GM19328 (cell line): Measurements from ENCODE around the gene KCNIP3.
"Not testable (repeated sequence)": the region's sequence is repeated elsewhere in the genome, so short reads cannot be mapped to it uniquely, and the experiment has no call there.

ENCODE experiments used
- ATAC-seq: cut with Tn5 transposase; IDR thresholded peaks from one replicate; pipeline ENCODE4 v1.9.1; 2021; ENCODE audit warnings: mild to moderate bottlenecking, moderate library complexity; ENCODE audit not compliant: unreplicated experiment

KCNIP3 gene

GRCh38 chr2:95296880-95297487 lies at the start of gene KCNIP3:
KCNIP3 (plus strand) TSS chr2:95297347; CDS start chr2:95297439, 92 bp downstream.
- ATAC-seq, result no peak

GRCh38 chr2:95258271-95258670 lies 38.9 kb upstream of the KCNIP3 start:
- ATAC-seq, result no peak

DNA sequence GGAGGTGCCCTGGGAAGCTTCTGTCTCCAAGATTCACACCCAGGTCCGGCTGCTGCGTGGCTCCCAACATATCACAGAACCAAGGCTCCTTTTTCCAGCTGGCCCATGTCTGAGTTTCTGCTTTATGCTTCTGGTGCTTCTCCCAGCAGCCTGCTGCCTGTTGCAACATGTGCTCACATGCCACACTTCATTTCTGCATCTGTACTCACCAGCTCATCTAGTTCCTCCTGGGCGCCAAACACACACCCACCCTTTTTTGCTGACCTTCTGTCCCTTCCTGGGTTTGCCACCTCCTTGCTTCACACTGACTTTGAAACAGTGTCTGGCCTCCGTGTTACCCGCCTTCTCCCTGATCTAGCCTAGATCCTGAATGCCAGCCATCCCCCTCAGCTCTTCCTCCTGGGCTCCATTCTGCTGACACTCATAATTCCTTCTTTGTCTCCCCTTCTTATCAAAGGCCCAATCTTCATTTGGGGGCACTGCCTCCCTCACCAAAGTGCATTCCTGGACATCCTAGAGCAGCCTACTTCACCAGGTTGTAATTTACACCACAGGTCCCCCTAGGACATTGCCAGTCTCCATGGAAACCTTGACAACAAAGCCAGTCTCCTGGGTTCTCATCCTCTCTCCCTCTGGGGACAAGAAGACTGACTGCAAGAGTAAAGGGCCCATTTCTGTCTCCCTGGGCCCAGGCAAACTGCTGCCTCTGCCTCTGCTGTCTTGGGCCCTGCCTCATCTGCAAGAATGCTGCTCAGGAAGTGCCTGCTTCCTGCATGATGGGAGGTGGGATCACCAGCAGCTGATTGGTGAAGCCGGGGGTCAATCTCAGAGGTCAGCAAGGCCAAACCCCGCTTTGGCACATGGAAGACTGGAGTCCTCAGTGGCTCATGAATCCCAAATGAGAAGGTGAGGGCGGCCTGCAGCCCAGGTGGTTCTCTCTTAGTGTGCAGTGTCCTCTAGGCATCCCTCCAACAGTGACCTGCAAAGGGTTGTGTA lies 36.8 kb upstream of the KCNIP3 start:
- ATAC-seq, result no peak

DNA sequence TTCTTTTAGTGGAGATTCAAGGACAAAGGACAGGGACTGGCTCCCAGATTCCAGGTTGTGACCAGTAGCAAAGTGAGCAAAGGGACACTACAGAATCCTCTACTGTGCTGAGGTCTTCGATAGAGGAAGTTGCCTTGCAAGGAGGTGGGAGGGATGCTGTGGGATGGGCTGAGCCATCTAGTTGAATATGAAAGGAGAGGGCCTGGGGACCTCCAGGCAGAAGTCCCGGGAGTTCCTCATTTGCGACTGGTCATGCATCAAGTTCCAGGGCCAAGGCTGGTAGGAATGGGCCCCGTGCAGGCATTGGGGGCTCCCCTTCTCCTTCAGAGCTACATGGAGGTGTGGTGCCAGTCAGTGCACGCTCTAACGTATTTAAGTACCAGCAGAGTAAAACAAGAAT lies 35.5 kb upstream of the KCNIP3 start:
- ATAC-seq, result no peak

DNA sequence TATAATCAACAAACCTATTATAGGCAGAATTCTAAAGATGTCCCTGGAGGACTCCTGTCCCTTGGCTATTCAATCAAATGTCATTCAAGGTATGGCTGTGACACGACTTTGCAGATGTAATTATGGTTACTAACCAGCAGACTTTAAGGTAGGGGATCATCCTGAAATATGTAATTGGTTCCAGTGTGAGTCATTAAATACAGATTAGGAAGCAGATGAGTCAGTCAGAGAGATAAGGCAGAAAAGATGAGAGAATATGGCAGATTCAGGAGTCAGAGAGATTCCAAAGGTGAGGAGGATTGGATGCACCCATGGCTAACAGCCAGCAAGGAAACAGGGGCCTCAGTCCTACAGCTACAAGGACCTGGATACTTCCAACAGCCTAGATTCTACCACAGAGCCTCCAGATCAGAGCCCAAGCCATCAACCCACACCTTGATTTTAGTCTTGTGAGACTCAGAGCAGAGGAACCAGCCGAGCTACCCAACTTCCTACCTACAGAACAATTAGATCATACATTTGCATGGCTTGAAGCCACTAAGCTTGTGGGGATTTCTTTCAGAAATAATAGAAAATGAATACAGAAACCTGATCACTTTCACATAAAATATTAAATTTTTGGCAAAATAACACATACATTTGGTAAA lies 34.1 kb upstream of the KCNIP3 start:
- no peak for ATAC-seq

DNA sequence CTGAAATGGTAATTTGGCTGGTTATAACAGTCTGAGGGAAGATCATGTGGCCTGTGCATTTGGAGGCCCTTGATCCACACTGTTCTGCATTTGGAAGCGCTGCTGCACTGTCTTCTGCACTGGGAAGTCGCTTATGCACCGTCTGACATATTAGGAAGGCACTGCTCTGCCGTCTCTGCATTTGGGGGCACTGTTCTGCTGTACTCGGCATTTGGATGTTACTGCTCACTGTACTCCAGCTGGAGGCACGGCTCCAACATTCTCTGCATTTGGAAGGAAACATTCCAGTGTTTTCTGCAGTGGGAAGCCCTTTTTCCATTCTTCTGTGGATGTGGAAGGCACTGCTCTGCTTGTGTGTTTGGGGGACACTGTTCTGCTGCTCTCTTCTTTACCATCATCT lies 32.5 kb upstream of the KCNIP3 start:
- ATAC-seq, result no peak

DNA sequence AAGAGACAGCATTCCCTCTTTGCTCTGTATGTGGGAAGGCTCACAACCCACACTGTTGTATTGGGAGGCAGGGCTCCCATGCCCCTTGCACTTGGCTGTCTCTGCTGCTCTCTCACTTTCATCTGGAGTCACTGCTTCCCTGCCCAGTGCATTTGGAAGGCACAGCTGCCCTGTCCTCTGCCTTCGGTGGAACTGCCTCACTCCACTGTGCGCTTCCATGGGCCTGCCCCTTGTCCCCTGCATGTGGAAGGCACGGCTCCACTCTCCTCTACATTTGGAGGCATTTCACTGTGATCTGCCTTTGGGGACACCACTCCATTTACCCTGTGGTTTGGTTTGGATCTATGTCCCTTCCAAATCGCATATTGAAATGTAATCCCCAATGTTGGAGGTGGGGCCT lies 32.0 kb upstream of the KCNIP3 start:
- ATAC-seq, result no peak

DNA sequence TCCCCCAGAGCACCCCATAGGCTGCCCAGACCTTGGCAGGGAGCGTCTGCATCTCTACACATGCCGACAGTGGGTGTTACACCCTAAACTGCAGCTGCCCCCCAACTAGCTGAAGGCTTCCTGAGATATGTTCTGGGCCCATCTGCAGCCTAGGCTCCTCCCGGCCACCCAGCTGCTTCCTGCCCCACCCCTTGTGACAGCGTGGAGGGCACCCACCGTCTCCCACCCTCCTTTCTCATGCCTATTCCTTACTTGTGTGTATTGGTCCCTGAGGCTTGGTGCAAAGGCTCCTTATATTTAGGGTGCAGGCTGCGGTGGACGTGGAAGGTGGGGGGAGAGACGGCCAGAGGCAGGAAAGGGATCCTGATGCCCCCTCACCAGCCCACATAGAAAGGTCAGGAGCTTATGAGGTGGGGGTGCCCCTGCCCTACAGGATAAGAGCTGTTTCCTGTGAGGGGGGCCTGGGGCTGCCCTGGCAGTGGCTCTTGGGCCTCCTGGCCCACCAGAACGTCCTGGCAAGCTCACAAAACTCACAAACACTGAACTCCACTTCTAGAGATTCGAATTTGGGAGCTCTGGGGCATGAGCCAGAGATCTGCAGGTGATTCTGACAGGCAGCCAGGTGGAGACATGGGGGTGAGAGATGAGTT lies 30.2 kb upstream of the KCNIP3 start:
- ATAC-seq, result no peak

- no peak for ATAC-seq
These were observed 29.5 kb upstream of the KCNIP3 start for GRCh38 chr2:95267458-95268210.

DNA sequence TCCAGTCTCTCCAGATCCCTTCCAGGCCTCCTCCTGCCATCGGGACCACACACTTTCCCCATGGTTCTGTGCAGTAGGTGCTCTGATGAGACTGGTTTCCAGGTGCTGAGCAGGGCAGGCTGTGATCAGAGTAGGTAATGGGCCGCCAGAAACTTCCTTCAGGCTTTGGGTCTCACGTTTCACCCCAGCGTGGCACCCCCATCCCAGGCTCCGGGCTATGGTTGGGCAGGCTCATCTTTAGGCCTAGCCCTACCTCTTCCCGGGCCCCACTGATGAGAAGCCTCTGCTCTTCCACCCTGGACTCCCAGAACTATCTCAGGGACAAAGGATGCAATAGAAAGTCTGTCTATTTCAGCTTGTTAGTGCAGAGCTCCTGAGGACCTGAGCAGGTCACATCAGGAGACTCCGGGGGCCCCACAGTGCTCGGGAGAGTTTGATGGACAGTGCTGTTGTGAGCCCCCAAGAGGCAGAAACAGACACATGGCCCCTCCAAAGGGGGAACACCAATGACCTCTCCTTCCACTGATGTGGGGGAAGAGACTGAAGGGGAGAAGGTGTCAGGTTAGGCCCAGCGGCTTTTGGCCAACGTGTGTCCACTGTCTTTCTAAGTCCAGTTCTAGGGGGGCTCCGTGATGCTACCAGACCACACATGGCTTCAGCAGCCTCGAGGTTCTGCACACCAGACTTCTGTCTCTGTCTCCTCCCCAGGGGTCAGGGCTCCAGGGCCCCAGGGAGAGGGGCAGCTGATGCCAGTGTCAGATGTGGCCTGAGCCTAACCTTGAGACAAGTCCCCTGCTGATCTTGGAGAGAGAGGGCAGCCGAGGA lies 28.7 kb upstream of the KCNIP3 start:
- ATAC-seq, result no peak

DNA sequence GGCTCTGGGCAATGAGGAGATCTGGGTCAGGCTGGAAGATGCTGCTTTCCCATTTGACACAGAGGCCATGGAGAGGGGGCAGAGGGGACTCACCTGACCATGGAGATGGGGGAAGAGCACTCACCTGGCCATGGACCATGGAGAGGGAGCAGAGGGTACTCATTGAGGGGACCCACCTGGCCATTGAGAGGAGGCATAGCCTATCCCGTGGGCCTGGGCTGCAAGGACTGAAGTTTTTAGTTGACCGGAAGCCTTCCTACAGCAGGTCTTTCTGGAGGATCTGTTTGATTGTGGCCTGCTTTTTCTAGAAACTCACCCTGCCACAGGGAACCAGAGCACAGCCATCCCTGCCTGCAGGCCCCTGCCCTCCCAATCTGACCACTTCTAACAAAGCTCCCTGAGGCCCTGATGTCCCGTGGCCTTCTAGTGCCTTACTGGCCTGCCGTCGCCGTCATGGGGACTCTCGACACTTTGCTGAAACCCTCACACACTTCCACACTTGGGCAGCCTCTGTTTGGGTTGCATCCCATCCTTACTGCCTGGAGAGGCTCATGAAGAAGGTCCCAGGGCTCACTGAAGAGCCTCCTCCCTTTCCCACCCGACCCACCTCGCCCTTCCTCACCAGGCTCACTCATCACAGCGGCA lies 28.0 kb upstream of the KCNIP3 start:
- no peak for ATAC-seq

DNA sequence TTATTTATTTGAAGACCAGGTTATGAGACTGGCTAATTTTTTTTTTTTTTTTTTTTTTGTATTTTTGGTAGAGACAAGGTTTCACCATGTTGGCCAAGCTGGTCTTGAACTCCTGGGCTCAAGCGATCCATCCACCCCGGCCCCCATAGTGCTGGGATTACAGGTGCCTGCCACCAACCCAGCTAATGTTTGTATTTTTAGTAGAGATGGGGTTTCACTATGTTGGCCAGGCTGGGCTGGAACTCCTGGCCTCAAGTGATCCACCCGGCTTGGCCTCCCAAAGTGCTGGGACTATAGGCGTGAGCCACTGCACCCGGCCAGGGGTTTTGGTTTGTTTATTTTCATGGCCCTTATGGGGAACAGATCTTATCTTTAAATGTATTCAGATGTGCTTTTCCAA lies 27.4 kb upstream of the KCNIP3 start:
- ATAC-seq, result not testable (repeated sequence)

DNA sequence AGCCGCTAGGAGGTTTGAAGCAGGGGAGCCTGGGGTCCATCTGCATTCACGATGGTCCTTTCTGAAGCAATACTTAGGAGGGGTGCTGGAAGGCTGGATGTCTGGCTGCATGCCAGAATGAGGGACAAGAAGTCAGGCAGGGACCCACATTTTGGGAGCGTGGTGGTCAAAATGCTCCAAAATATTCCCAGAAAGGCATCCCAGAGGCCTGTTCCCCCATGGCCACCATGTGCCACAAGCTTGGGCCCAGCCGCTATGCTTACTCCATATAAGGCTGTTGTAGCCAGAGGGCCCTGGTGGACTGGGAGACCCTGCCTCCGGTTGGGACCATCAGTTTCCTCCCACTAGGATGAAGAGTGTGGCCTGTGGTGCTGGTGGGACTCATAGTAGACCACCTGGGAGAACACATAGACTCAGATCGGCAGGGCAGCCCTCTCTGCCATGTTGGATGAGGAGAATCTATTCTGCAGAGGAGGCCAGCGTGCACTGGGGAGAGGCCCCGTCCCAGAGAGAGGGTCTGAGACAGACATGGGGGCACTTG lies 26.5 kb upstream of the KCNIP3 start:
- ATAC-seq, result no peak

GRCh38 chr2:95271381-95271971 lies 25.7 kb upstream of the KCNIP3 start:
- ATAC-seq, result no peak

GRCh38 chr2:95272299-95272751 lies 24.8 kb upstream of the KCNIP3 start:
- no peak for ATAC-seq

DNA sequence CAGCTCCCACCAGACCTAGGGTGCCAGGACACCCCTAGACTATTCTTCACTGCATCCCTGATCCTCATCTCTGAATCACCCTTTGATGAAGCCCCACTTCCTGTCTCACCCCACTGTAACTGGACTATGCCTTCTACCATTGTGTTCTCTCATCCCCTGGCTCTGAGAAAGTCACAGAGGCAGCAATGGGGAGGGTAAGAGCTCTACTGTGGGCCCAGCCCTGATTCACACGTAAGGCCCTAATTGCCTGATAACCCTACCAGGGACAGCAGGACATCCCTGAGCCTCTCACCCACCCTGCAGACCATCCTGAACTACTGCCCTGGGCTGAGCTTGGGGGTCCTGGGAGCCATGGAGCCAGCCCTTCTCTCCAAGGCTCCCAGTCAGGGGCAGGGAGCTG lies 24.4 kb upstream of the KCNIP3 start:
- ATAC-seq, result no peak

DNA sequence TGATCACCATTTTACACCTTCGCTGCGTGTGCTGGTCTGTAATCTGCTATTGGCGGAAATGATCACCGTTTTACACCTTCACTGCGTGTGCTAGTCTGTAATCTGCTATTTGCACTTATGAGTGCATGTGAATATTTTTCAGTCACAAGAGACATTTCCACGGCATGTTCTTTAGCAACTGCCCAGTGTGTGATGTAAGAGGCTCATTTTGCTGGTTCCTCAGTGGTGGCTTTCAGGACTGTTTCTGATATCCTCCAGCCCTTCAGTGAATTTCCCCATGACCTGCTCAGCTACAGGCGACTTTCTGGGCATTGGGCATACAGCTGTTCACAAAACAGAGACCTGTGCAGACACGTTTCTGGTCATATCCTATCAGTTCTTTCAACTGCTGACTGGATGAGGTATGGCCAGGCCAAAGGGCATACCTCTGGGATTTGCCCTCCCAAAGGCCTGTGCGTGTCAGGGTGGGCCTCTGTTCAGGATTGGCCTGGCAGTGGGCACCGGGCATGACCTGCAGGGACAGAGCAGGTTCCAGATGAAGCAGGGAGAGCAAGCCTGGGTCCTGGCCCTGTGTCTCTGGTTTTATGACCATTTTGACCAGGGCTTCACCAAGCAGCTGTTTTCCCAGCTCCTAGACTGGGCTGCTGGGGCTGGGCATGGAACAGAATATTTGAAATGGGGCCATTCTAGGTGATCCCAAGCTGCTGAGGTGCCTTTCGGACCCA lies 23.4 kb upstream of the KCNIP3 start:
- ATAC-seq, result no peak
